AML-193 (cell line): ENCODE measurements around the gene ING4.

Source experiments
- DNase-seq, 2 experiments: peaks; one replicate each; lab custom pipeline; 2025; lab: John Stamatoyannopoulos, UW

Gene ING4

DNA sequence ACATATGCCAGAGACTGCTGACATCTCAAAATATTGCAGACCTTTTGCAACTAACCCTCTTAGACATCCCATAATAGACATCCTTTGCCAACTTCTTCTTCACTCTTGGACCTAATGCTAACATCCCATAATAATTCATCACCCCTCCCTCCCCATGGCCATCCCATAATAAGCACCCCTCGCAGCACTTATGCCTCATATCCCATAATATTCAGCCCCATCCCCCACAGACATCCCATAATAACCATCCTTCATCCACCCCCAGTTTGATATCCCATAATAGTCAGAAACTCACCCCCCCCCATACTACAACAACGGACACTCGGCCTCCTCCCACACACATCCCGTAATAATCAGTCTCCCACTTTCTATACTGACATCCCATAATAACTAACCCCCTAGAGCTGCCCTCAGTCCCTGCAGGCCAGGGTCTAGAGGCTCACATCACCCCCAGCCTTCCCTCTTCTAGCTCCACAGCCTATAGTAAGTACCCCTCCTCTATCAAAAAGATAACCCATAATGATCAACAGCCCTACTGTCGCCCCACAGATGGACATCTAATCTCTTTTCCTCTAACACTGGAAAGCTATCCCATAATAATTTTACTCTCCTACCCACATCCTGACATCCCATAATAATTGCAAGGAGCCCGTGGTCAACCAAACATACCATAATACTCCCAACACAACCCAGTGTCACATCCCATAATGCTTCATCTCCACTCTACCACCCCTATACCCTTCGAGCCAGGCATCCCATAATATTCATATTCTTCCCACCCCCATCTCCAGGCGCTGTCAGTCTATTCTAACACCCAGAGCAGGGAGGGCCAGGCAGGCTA, 54.9 kb downstream of the ING4 start:
- peak; percentile 73 to 76 for DNase-seq

- DNase-seq: peak; percentile 10 to 11
Measured at GRCh38 chr12:6606331-6607131, 56.4 kb downstream of the ING4 start.

- no peak for DNase-seq
Measured at GRCh38 chr12:6605421-6606330, 57.2 kb downstream of the ING4 start.

DNA sequence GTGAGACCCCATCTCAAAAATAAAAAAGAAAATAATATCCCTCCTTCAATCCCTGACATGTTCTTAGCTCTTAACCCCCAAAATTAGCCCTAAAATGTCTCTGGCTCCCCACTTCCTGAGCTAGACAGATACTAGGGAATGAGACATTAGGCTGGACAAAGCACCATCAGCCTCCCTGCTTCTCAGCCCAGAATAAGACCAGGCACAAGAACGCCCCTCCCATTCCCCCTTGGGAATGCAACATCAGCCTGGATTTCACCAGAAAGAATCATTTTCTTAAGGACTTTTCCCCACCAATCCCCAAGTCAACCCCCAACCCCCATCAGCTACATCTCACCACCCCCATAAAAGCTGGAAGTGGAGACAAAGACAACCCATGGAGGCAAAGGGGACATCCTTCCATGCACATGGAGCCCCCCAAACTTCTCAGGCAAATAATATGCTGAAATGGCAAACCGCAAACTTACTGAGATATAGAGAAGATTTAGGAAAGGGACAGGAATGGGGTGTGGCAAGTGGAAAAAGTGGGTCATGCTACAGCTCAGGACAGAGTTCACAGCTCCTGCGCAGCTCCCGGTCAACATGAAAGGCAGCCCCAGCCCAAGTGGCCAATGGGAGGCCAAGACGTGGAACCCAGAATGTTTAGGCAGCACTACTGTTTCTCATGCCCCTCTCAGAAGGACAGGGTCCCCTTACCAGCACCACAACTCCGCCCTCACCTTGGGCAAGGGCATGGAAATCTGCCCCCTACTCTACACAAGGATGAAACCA, 58.5 kb downstream of the ING4 start:
- no peak for DNase-seq

GRCh38 chr12:6603095-6603567, 59.8 kb downstream of the ING4 start:
- no peak for DNase-seq

DNA sequence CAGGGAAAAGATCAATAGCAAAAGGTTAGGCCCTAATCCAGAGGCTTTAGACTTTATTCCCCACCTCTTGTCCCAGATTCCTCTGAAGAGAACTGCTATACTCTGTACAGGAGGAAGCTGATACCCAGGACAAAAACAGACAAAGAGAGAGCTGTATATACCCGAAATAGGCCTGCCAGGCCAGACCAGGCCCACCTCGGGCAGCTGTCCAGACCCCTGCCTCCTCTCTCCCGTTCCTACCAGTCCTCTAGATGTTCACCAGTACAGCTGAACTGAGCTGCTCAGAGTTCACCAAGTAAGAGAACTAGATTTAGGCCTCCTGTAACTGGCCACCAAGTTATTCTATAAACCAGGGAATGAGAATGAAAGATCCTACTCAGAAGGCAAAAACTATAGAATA, 60.4 kb downstream of the ING4 start:
- DNase-seq: no peak
